Peyer's patch (tissue), 4 donors: Measurements from ENCODE around the gene VWA7. TPM values are rescaled to one million over a fixed set of nuclear protein-coding genes. Genes with fewer than 3 reads are reported as not detected.

ENCODE experiments used
- DNase-seq, 3 donors: peaks; one replicate each; pipeline ENCODE4 v3.0.0-alpha.2; 2017 to 2019
- H3K27ac ChIP-seq, 4 donors: fragments of 200-600 bp; sonication (generic); one replicate each; pipeline ENCODE4 v1.5.1; 2016 to 2019
- H3K27me3 ChIP-seq, 2 donors: fragments of 200-600 bp; sonication (generic); one replicate each; pipeline ENCODE4 v1.5.1; 2019
- H3K36me3 ChIP-seq, 3 donors: fragments of 200-600 bp; sonication (generic); one replicate each; pipeline ENCODE4 v1.5.1; 2016 to 2019
- H3K4me1 ChIP-seq, 4 donors: fragments of 200-600 bp; sonication (generic); one replicate each; pipeline ENCODE4 v1.5.1; 2016 to 2019
- H3K4me3 ChIP-seq, 4 donors: fragments of 200-600 bp; sonication (generic); 1 replicate in 3 of 4; 2 replicates in 1 of 4; pipeline ENCODE4 v1.5.1; 2016 to 2019; ENCODE audit warnings: mild to moderate bottlenecking in 1 of 4
- H3K9me3 ChIP-seq, 4 donors: fragments of 200-600 bp; sonication (generic); one replicate each; pipeline ENCODE4 v1.5.1; 2016 to 2019; ENCODE audit warnings: mild to moderate bottlenecking in 1 of 4
- CTCF ChIP-seq, 6 experiments: fragments of 450-650 bp in 4 of 6; fragments of 200-600 bp in 2 of 6; sonication (generic) in 1 of 6; IDR thresholded peaks; one replicate each; pipeline ENCODE4 v1.5.1; 2017 to 2019; ENCODE audit warnings: antibody characterized with exemption in 6 of 6, mild to moderate bottlenecking in 3 of 6, moderate library complexity in 1 of 6
- POLR2A ChIP-seq, 2 donors: fragments of 450-650 bp; IDR thresholded peaks; one replicate each; pipeline ENCODE4 v1.5.1; 2017; ENCODE audit warnings: antibody characterized with exemption in 2 of 2, mild to moderate bottlenecking in 2 of 2, moderate library complexity in 2 of 2
- small RNA-seq, 2 donors: library from RNA; depleted of rRNA; stranded (forward); fragments of <200 nt; gene quantifications; one replicate each; pipeline ENCODE3, GENCODE V24; 2016
- total RNA-seq, 4 donors: library from RNA; depleted of rRNA; stranded (reverse); fragments of >200 nt; gene quantifications; one replicate each; pipeline ENCODE4 v1.1.0, GENCODE V29; 2016

Gene VWA7
- total RNA-seq, 4 donors from 2014 or later: 16.8 to 26.0 (median 19.7) TPM; not detected in 1

DNA sequence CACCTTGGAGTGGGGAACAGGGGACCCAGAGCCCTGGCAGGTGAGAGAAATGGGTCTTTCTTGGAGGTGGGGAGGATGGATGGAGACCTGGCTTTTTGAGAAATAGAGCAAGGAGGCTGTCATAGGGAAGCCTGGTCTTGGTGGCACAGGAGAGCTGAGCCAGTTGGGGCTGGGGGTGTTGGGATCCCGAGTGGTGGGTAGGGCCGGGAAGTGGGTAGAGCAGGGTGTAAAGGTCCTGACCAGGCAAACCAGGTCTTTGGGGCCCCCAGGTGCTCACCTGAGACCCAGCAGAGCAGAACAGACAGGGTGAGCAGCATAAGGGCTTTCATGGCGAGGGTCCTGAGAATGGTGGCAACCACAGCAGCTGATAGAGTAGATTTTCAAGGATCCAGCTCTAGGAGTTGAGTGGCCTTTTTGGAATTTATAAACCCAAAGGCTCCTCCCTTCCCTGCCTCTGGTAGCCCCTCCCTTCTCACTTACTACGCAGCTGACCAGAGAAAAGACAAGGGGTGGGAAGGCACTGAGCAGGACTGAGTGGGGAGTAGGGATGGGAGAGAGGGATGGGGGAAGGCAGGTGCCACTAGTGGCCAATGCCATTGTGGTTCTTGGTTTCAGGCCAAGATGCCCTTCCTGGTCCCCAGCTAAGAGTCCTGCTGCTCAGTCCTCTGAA, 55.6 kb downstream of the VWA7 start, which contains the start of gene LY6G6C:
LY6G6C (minus strand) TSS at position 396 of the 670 bp plus-strand sequence; CDS start at position 329, 67 bp downstream.
- no peaks in the 10 kb centered on the region for H3K4me1 ChIP-seq
- no peaks in the 10 kb centered on the region for H3K9me3 ChIP-seq
- H3K4me3 ChIP-seq: no peak within 1 kb of the TSS
- DNase-seq: no peak
- H3K36me3 ChIP-seq: peaks cover 0 to 4% (median 0%) of the 10 kb centered on the region in 3 donors
- TF ChIP-seq POLR2A (IDR thresholded peaks at IDR 0.05) (no peak), CTCF (IDR thresholded peaks at IDR 0.05) (no peak)
- no peaks in the 10 kb centered on the region for H3K27me3 ChIP-seq
- H3K27ac ChIP-seq: no peak within 1 kb of the TSS

GRCh38 chr6:31720196-31720770, 56.8 kb downstream of the VWA7 start:
- Histone ChIP-seq H3K4me3 (no peak overlapping the region), H3K9me3 (no peaks in the 10 kb centered on the region), H3K27ac (no peak overlapping the region), H3K4me1 (no peaks in the 10 kb centered on the region), H3K27me3 (no peaks in the 10 kb centered on the region), H3K36me3 (no peaks in the 10 kb centered on the region)
- DNase-seq: no peak
- TF ChIP-seq POLR2A (IDR thresholded peaks at IDR 0.05) (no peak), CTCF (IDR thresholded peaks at IDR 0.05) (no peak)

DNA sequence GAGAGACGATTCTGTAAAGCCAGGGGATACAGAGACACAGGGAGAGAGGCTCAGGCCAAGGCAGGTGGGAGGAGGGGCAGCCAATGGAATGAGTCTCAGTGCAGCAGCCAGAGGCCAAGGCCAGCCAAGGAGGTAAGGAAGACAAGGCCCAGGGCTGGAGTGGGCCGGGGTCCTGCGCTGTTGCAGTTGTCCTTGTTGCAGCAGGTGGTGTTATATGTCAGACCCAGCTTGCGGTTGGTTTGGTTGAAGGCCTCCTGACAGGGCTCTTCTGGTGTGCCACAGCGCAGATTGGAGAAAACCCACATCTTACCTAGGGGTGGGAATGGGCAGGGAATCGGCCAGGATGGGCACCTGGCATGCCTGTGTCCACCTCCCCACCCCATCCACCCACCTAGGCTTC, 58.1 kb downstream of the VWA7 start:
- TF ChIP-seq CTCF (IDR thresholded peaks at IDR 0.05) (no peak), POLR2A (IDR thresholded peaks at IDR 0.05) (no peak)
- H3K36me3 ChIP-seq: no peaks in the 10 kb centered on the region
- H3K9me3 ChIP-seq: no peaks in the 10 kb centered on the region
- no peak for DNase-seq
- no peak overlapping the region for H3K4me3 ChIP-seq
- no peaks in the 10 kb centered on the region for H3K27me3 ChIP-seq
- H3K4me1 ChIP-seq: peaks cover 0 to under 1% (median 0%) of the 10 kb centered on the region in 4 donors
- no peak overlapping the region for H3K27ac ChIP-seq

DNA sequence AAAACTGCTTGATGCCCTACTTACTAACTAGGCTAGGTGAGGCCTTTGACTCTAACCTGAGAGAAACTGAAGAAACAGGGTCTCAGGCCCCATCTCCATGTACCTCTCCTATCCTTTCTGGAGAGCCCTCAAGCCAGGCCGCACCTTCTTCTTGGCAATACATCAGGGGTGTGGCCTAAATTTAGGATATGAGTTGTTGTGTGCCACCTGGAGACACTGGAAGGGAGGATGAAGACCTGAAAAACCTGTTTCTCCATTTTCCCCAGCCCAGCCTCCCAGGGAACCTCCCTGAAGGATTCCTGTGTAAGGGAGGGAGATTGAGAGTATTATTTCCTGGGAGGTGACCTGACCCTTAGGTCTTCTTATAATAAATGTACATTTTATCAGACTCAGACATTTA, 58.9 kb downstream of the VWA7 start:
- Histone ChIP-seq H3K4me1 (peaks cover 0 to 8% (median 1%) of the 10 kb centered on the region in 4 donors), H3K27ac (no peak overlapping the region), H3K4me3 (no peak overlapping the region), H3K36me3 (no peaks in the 10 kb centered on the region), H3K27me3 (no peaks in the 10 kb centered on the region), H3K9me3 (no peaks in the 10 kb centered on the region)
- TF ChIP-seq POLR2A (IDR thresholded peaks at IDR 0.05) (no peak), CTCF (IDR thresholded peaks at IDR 0.05) (no peak)
- no peak for DNase-seq

GRCh38 chr6:31717499-31718222, 59.5 kb downstream of the VWA7 start:
- TF ChIP-seq POLR2A (IDR thresholded peaks at IDR 0.05) (no peak), CTCF (IDR thresholded peaks at IDR 0.05) (no peak)
- Histone ChIP-seq H3K27ac (peak overlapping the region in 1 of 4 donors; percentile 39), H3K4me1 (peaks cover 0 to 8% (median 1%) of the 10 kb centered on the region in 4 donors), H3K27me3 (no peaks in the 10 kb centered on the region), H3K9me3 (no peaks in the 10 kb centered on the region), H3K4me3 (no peak overlapping the region), H3K36me3 (no peaks in the 10 kb centered on the region)
- DNase-seq: no peak

Small RNA genes within 50 kb of the gene (small RNA-seq; reads per million reads assigned to genes)
- 0 reads per million in 2 donors for gene MSH5-SAPCD1
- 0 reads per million in 2 donors for gene RF00019
- gene RNU6-850P: 0 reads per million in 2 donors
- gene SAPCD1: 0 reads per million in 2 donors

Other genes starting within 250 kb of the VWA7 start
- not detected for gene MCCD1, start 248.4 kb downstream of the VWA7 start, total RNA-seq
- 1,000 to 10,000 TPM in 1 of 4 donors, 100 to 1,000 TPM in 3; 161 to 1,087 (median 280) TPM for gene DDX39B, start 235.3 kb downstream of the VWA7 start, total RNA-seq
- gene ATP6V1G2, start 230.7 kb downstream of the VWA7 start, total RNA-seq: not detected
- 10 to 100 TPM; 20.0 to 34.5 (median 30.1) TPM for gene NFKBIL1, start 229.7 kb downstream of the VWA7 start, total RNA-seq
- gene LTA, start 205.0 kb downstream of the VWA7 start, total RNA-seq: not detected
- gene TNF, start 201.8 kb downstream of the VWA7 start, total RNA-seq: 1 to 10 TPM in 1 of 4 donors, under 1 TPM in 1, not detected in 2; 0.67 to 3.4 TPM
- 10 to 100 TPM in 1 of 4 donors, not detected in 3; 14.9 TPM for gene LTB, start 194.9 kb downstream of the VWA7 start, total RNA-seq
- gene LST1, start 191.1 kb downstream of the VWA7 start, total RNA-seq: 10 to 100 TPM in 1 of 4 donors, 1 to 10 TPM in 1, not detected in 2; 2.5 to 11.6 TPM
- gene NCR3, start 184.3 kb downstream of the VWA7 start, total RNA-seq: not detected
- gene AIF1, start 162.1 kb downstream of the VWA7 start, total RNA-seq: 100 to 1,000 TPM in 1 of 4 donors, 10 to 100 TPM in 1, 1 to 10 TPM in 2; 6.1 to 112 (median 11.2) TPM
- 100 to 1,000 TPM in 3 of 4 donors, 10 to 100 TPM in 1; 67.1 to 133 (median 126) TPM for gene PRRC2A, start 156.6 kb downstream of the VWA7 start, total RNA-seq
- 100 to 1,000 TPM; 242 to 421 (median 323) TPM for gene BAG6, start 124.7 kb downstream of the VWA7 start, total RNA-seq
- gene APOM, start 121.4 kb downstream of the VWA7 start, total RNA-seq: 10 to 100 TPM in 3 of 4 donors, not detected in 1; 10.0 to 34.9 (median 10.9) TPM
- 10 to 100 TPM; 26.4 to 46.7 (median 37.2) TPM for gene C6orf47, start 116.5 kb downstream of the VWA7 start, total RNA-seq
- gene GPANK1, start 112.3 kb downstream of the VWA7 start, total RNA-seq: 10 to 100 TPM; 29.4 to 63.5 (median 41.9) TPM
- 100 to 1,000 TPM; 209 to 243 (median 227) TPM for gene CSNK2B, start 111.2 kb downstream of the VWA7 start, total RNA-seq
- 10 to 100 TPM in 3 of 4 donors, 1 to 10 TPM in 1; 7.2 to 25.6 (median 19.7) TPM for gene LY6G5B, start 107.4 kb downstream of the VWA7 start, total RNA-seq
- gene LY6G5C, start 96.3 kb downstream of the VWA7 start, total RNA-seq: not detected
- gene ABHD16A, start 74.0 kb downstream of the VWA7 start, total RNA-seq: 10 to 100 TPM; 44.1 to 92.6 (median 63.1) TPM
- not detected for gene LY6G6F, start 70.5 kb downstream of the VWA7 start, total RNA-seq
- not detected for gene LY6G6D, start 62.0 kb downstream of the VWA7 start, total RNA-seq
- not detected for gene LY6G6C, start 55.6 kb downstream of the VWA7 start, total RNA-seq
- not detected for gene MPIG6B, start 54.0 kb downstream of the VWA7 start, total RNA-seq
- 100 to 1,000 TPM in 1 of 4 donors, 10 to 100 TPM in 3; 25.6 to 136 (median 53.3) TPM for gene DDAH2, start 48.0 kb downstream of the VWA7 start, total RNA-seq
- gene CLIC1, start 40.8 kb downstream of the VWA7 start, total RNA-seq: 100 to 1,000 TPM; 207 to 307 (median 270) TPM
- gene MSH5, start 37.3 kb downstream of the VWA7 start, total RNA-seq: 10 to 100 TPM; 21.4 to 72.6 (median 46.1) TPM
- 10 to 100 TPM in 1 of 4 donors, 1 to 10 TPM in 3; 6.6 to 10.3 (median 9.5) TPM for gene SAPCD1, start 14.7 kb downstream of the VWA7 start, total RNA-seq
- gene VARS1, start 18.4 kb upstream of the VWA7 start, total RNA-seq: 10 to 100 TPM; 33.9 to 53.6 (median 44.7) TPM
- 10 to 100 TPM; 11.8 to 42.9 (median 19.1) TPM for gene LSM2, start 29.6 kb upstream of the VWA7 start, total RNA-seq
- gene HSPA1L, start 38.0 kb upstream of the VWA7 start, total RNA-seq: 1 to 10 TPM in 2 of 4 donors, under 1 TPM in 1, not detected in 1; 0.88 to 1.7 (median 1.5) TPM
- gene HSPA1A, start 38.2 kb upstream of the VWA7 start, total RNA-seq: 100 to 1,000 TPM in 1 of 4 donors, 10 to 100 TPM in 3; 38.1 to 123 (median 67.0) TPM
- 100 to 1,000 TPM in 3 of 4 donors, 10 to 100 TPM in 1; 85.7 to 199 (median 146) TPM for gene HSPA1B, start 50.4 kb upstream of the VWA7 start, total RNA-seq
- 100 to 1,000 TPM in 1 of 4 donors, 10 to 100 TPM in 3; 11.6 to 100 (median 81.8) TPM for gene NEU1, start 85.5 kb upstream of the VWA7 start, total RNA-seq
- gene SLC44A4, start 101.7 kb upstream of the VWA7 start, total RNA-seq: 100 to 1,000 TPM in 3 of 4 donors, 10 to 100 TPM in 1; 64.4 to 508 (median 436) TPM
- gene EHMT2, start 120.4 kb upstream of the VWA7 start, total RNA-seq: 10 to 100 TPM; 25.0 to 75.1 (median 50.6) TPM
- gene ZBTB12, start 124.8 kb upstream of the VWA7 start, total RNA-seq: 1 to 10 TPM in 3 of 4 donors, not detected in 1; 1.0 to 5.0 (median 1.9) TPM
- 10 to 100 TPM; 15.3 to 63.2 (median 38.4) TPM for gene C2, start 150.4 kb upstream of the VWA7 start, total RNA-seq
- gene CFB, start 168.8 kb upstream of the VWA7 start, total RNA-seq: 100 to 1,000 TPM in 1 of 4 donors, 10 to 100 TPM in 3; 23.1 to 183 (median 89.9) TPM
- gene NELFE, start 181.6 kb upstream of the VWA7 start, total RNA-seq: 10 to 100 TPM; 45.4 to 59.7 (median 50.2) TPM
- 100 to 1,000 TPM in 2 of 4 donors, 10 to 100 TPM in 2; 81.3 to 130 (median 107) TPM for gene SKIC2, start 181.8 kb upstream of the VWA7 start, total RNA-seq
- gene DXO, start 194.8 kb upstream of the VWA7 start, total RNA-seq: 10 to 100 TPM; 15.1 to 47.9 (median 24.1) TPM
- gene C4A, start 204.7 kb upstream of the VWA7 start, total RNA-seq: 10 to 100 TPM; 13.7 to 56.9 (median 20.8) TPM
- gene C4B, start 237.5 kb upstream of the VWA7 start, total RNA-seq: 10 to 100 TPM; 11.0 to 80.0 (median 20.3) TPM